ENCODE data around the gene FARS2. TPM values are rescaled to one million over a fixed set of nuclear protein-coding genes. Genes with fewer than 3 reads are reported as not detected.

Gene FARS2
- polyA plus RNA-seq, 3 donors = 9.0 to 18.4 (median 16.1) TPM

GRCh38 chr6:5813625-5814027 lies 552.3 kb downstream of the FARS2 start:
- H3K27ac ChIP-seq (ENCODE audit: low read depth, low read length) = no peak overlapping the region
- 66 to 83% (median 75%) methylated on average over 3 of the region's 3 CpGs for whole genome bisulfite sequencing, 3 donors

GRCh38 chr6:5814116-5814515 lies 552.8 kb downstream of the FARS2 start:
- WGBS, 3 donors = 87 to 93% (median 90%) methylated on average over 5 of the region's 5 CpGs
- no peak overlapping the region for H3K27ac ChIP-seq (ENCODE audit: low read depth, low read length)

- WGBS, 3 donors = 75 to 89% (median 85%) methylated on average over 9 of the region's 9 CpGs
- no peak overlapping the region for H3K27ac ChIP-seq (ENCODE audit: low read depth, low read length)
These were observed 553.6 kb downstream of the FARS2 start for GRCh38 chr6:5814901-5815300.

GRCh38 chr6:5817869-5818268 lies 556.6 kb downstream of the FARS2 start:
- no peak overlapping the region for H3K27ac ChIP-seq (ENCODE audit: low read depth, low read length)
- WGBS, 3 donors = 62 to 89% (median 88%) methylated on average over 3 of the region's 3 CpGs

- no peak overlapping the region for H3K27ac ChIP-seq (ENCODE audit: low read depth, low read length)
- 56 to 79% (median 75%) methylated on average over 6 of the region's 6 CpGs for WGBS, 3 donors
These were observed 557.6 kb downstream of the FARS2 start for GRCh38 chr6:5818959-5819358.

Other genes with a start within 250 kb of the FARS2 start
- under 1 TPM; 0.08 to 0.55 (median 0.22) TPM for gene PPP1R3G, start 176.2 kb upstream of the FARS2 start, polyA plus RNA-seq
- 10 to 100 TPM; 11.6 to 28.5 (median 22.0) TPM for gene LYRM4, start 563 bp upstream of the FARS2 start, polyA plus RNA-seq